SK-N-SH treated with all-trans-retinoic acid at 6 μM for 48 hours (cell line): Measurements from ENCODE around the gene DDX19B.

Experiments used
- ATAC-seq: fragments of 200-7000 bp; cut with Tn5 transposase; 3 replicates; pipeline ENCODE4 v1.9.1; 2020; ENCODE audit warnings: mild to moderate bottlenecking, moderate library complexity
- BACH2 ChIP-seq: fragments of 250-450 bp; sonication (Bioruptor Pico); IDR thresholded peaks from 2 replicates; pipeline ENCODE4 v1.9.0; 2021; ENCODE audit warnings: mild to moderate bottlenecking, borderline replicate concordance
- CSDC2 ChIP-seq: fragments of 250-450 bp; sonication (Bioruptor Pico); IDR thresholded peaks from 2 replicates; pipeline ENCODE4 v1.5.0; 2020; ENCODE audit warnings: mild to moderate bottlenecking, moderate library complexity
- ESRRG ChIP-seq: fragments of 250-450 bp; sonication (Bioruptor Pico); IDR thresholded peaks from 2 replicates; pipeline ENCODE4 v1.6.1; 2021; ENCODE audit warnings: mild to moderate bottlenecking
- ISL1 ChIP-seq: fragments of 250-450 bp; sonication (Bioruptor Pico); IDR thresholded peaks from 2 replicates; pipeline ENCODE4 v2.1.2; 2022; ENCODE audit warnings: mild to moderate bottlenecking, moderate library complexity
- OSR1 ChIP-seq: fragments of 250-450 bp; sonication (Bioruptor Pico); IDR thresholded peaks from 2 replicates; pipeline ENCODE4 v1.8.0; 2022; ENCODE audit warnings: moderate library complexity, mild to moderate bottlenecking, inconsistent platforms
- PATZ1 ChIP-seq: fragments of 250-450 bp; sonication (Bioruptor Pico); IDR thresholded peaks from 2 replicates; pipeline ENCODE4 v1.8.0; 2020; ENCODE audit warnings: mild to moderate bottlenecking, moderate library complexity, borderline replicate concordance
- RARB ChIP-seq: fragments of 250-450 bp; sonication (Bioruptor Pico); IDR thresholded peaks from 2 replicates; pipeline ENCODE4 v1.8.0; 2021; ENCODE audit warnings: mild to moderate bottlenecking, moderate library complexity
- SNAI2 ChIP-seq: fragments of 250-450 bp; sonication (Bioruptor Pico); IDR thresholded peaks from 2 replicates; pipeline ENCODE4 v1.5.0; 2020; ENCODE audit warnings: mild to moderate bottlenecking, moderate library complexity
- TCF4 ChIP-seq: fragments of 250-450 bp; sonication (Bioruptor Pico); IDR thresholded peaks from 2 replicates; pipeline ENCODE4 v1.8.0; 2021; ENCODE audit warnings: mild to moderate bottlenecking, moderate library complexity, borderline replicate concordance
- TOX ChIP-seq: fragments of 250-450 bp; sonication (Bioruptor Pico); IDR thresholded peaks from 2 replicates; pipeline ENCODE4 v1.8.0; 2021; ENCODE audit warnings: mild to moderate bottlenecking, moderate library complexity, borderline replicate concordance
- TSHZ2 ChIP-seq: fragments of 250-450 bp; sonication (Bioruptor Pico); IDR thresholded peaks from 2 replicates; pipeline ENCODE4 v1.5.0; 2020; ENCODE audit warnings: mild to moderate bottlenecking, moderate library complexity
- ZC3H10 ChIP-seq: fragments of 250-450 bp; sonication (Bioruptor Pico); IDR thresholded peaks from 2 replicates; pipeline ENCODE4 v1.5.1; 2021; ENCODE audit warnings: mild to moderate bottlenecking, moderate library complexity
- ZFP3 ChIP-seq: fragments of 250-450 bp; sonication (Bioruptor Pico); IDR thresholded peaks from 2 replicates; pipeline ENCODE4 v1.5.0; 2020; ENCODE audit warnings: mild to moderate bottlenecking, moderate library complexity
- ZNF565 ChIP-seq: fragments of 450-650 bp; formaldehyde crosslinking; conservative IDR thresholded peaks from 2 replicates; pipeline ENCODE4 v1.5.0; 2020; ENCODE audit warnings: low read depth, mild to moderate bottlenecking, moderate library complexity
- ZNF70 ChIP-seq: fragments of 450-650 bp; formaldehyde crosslinking; IDR thresholded peaks from 2 replicates; pipeline ENCODE4 v1.5.0; 2020; ENCODE audit warnings: mild to moderate bottlenecking, moderate library complexity
- ZNF8 ChIP-seq: fragments of 450-650 bp; formaldehyde crosslinking; IDR thresholded peaks from 2 replicates; pipeline ENCODE4 v1.5.0; 2020; ENCODE audit warnings: mild to moderate bottlenecking, moderate library complexity
- TF ChIP-seq, protein P1 (sequence below): fragments of 250-450 bp; sonication (Bioruptor Pico); IDR thresholded peaks from 2 replicates; pipeline ENCODE4 v1.5.1; 2020; ENCODE audit warnings: low read depth, mild to moderate bottlenecking, moderate library complexity
- TF ChIP-seq, protein P2 (sequence below): fragments of 250-450 bp; sonication (Bioruptor Pico); IDR thresholded peaks from 2 replicates; pipeline ENCODE4 v1.5.1; 2021; ENCODE audit warnings: mild to moderate bottlenecking, moderate library complexity
- TF ChIP-seq, protein P3 (sequence below): fragments of 250-450 bp; sonication (Bioruptor Pico); IDR thresholded peaks from 2 replicates; pipeline ENCODE4 v1.8.0; 2021; ENCODE audit warnings: low read depth, mild to moderate bottlenecking, moderate library complexity, borderline replicate concordance

The DDX19B gene

DNA sequence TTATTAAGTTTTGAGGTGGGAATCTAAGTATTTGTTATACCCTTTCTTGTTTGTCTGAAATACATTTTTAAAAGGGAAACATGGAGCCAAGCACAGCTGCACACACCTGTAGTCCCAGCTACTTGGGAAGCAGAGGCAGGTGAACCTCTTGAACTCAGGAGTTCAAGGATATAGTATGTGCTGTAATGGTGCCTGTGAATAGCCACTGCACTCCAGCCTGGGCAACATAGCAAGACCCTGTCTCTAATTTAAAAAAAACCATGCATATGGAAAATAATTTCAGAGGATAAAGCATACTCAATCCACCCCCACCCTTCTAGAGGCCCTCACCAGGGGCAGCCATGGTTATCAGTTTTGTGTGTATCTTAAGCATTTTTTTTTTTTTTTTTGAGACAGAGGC is 3.4 kb upstream of the DDX19B start:
- no peak for ATAC-seq
- TF ChIP-seq ISL1 (CRISPR knock-in tag), result no peak
- TF ChIP-seq OSR1 (CRISPR knock-in tag), result no peak
- no peak for TF ChIP-seq BACH2 (CRISPR knock-in tag)
- TF ChIP-seq, protein P1, sequence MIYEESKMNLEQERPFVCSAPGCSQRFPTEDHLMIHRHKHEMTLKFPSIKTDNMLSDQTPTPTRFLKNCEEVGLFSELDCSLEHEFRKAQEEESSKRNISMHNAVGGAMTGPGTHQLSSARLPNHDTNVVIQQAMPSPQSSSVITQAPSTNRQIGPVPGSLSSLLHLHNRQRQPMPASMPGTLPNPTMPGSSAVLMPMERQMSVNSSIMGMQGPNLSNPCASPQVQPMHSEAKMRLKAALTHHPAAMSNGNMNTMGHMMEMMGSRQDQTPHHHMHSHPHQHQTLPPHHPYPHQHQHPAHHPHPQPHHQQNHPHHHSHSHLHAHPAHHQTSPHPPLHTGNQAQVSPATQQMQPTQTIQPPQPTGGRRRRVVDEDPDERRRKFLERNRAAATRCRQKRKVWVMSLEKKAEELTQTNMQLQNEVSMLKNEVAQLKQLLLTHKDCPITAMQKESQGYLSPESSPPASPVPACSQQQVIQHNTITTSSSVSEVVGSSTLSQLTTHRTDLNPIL (CRISPR knock-in tag), result no peak
- no peak for TF ChIP-seq ZNF565 (CRISPR knock-in tag)
- TF ChIP-seq PATZ1 (CRISPR knock-in tag), result no peak
- TF ChIP-seq, protein P2, sequence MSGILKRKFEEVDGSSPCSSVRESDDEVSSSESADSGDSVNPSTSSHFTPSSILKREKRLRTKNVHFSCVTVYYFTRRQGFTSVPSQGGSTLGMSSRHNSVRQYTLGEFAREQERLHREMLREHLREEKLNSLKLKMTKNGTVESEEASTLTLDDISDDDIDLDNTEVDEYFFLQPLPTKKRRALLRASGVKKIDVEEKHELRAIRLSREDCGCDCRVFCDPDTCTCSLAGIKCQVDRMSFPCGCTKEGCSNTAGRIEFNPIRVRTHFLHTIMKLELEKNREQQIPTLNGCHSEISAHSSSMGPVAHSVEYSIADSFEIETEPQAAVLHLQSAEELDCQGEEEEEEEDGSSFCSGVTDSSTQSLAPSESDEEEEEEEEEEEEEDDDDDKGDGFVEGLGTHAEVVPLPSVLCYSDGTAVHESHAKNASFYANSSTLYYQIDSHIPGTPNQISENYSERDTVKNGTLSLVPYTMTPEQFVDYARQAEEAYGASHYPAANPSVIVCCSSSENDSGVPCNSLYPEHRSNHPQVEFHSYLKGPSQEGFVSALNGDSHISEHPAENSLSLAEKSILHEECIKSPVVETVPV (CRISPR knock-in tag), result no peak
- no peak for TF ChIP-seq TCF4
- no peak for TF ChIP-seq TOX (CRISPR knock-in tag)
- no peak for TF ChIP-seq ZFP3 (CRISPR knock-in tag)
- TF ChIP-seq ESRRG (CRISPR knock-in tag), result no peak
- TF ChIP-seq, protein P3, sequence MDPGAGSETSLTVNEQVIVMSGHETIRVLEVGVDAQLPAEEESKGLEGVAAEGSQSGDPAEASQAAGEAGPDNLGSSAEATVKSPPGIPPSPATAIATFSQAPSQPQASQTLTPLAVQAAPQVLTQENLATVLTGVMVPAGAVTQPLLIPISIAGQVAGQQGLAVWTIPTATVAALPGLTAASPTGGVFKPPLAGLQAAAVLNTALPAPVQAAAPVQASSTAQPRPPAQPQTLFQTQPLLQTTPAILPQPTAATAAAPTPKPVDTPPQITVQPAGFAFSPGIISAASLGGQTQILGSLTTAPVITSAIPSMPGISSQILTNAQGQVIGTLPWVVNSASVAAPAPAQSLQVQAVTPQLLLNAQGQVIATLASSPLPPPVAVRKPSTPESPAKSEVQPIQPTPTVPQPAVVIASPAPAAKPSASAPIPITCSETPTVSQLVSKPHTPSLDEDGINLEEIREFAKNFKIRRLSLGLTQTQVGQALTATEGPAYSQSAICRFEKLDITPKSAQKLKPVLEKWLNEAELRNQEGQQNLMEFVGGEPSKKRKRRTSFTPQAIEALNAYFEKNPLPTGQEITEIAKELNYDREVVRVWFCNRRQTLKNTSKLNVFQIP (CRISPR knock-in tag), result no peak

DNA sequence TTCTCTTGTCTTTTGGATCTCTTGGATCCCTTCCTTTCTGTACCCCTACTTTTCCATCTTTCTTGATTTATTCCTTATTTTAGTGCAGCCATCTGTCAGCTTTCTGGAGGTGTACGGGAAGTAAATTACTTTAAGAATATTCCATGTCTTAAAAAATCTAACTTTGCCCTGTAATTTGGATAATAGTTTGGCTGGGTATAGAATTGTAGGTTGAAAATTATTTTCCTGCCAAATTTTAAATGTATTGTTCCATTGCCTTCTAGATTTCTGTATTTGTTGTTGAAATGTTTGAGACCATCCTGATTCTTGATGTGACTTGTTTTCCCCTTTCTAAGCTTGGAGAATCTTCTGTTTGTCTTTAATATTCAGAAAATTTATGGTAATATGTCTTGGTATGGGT is 2.1 kb downstream of the DDX19B start:
- ATAC-seq, result no peak
- no peak for TF ChIP-seq RARB
- no peak for TF ChIP-seq PATZ1 (CRISPR knock-in tag)
- TF ChIP-seq TSHZ2 (CRISPR knock-in tag), result no peak
- TF ChIP-seq, protein P2 (CRISPR knock-in tag), result no peak
- no peak for TF ChIP-seq ISL1 (CRISPR knock-in tag)
- no peak for TF ChIP-seq ZNF565 (CRISPR knock-in tag)
- TF ChIP-seq ZNF8 (CRISPR knock-in tag), result no peak
- no peak for TF ChIP-seq ZNF70 (CRISPR knock-in tag)
- no peak for TF ChIP-seq TOX (CRISPR knock-in tag)
- TF ChIP-seq SNAI2 (CRISPR knock-in tag), result no peak
- TF ChIP-seq TCF4, result no peak
- no peak for TF ChIP-seq ZC3H10
- no peak for TF ChIP-seq CSDC2 (CRISPR knock-in tag)
